Thyroid gland (tissue), 4 donors: ENCODE data around the gene SUPT3H.

Experiments
- POLR2A ChIP-seq, 2 donors: fragments of 450-650 bp; IDR thresholded peaks; one replicate each; pipeline ENCODE4 v1.6.1; 2017; ENCODE audit warnings: antibody characterized with exemption in 2 of 2, mild to moderate bottlenecking in 2 of 2, moderate library complexity in 1 of 2
- TF ChIP-seq, protein P1 (sequence below), 6 experiments: fragments of 200-600 bp in 3 of 6; fragments of 450-650 bp in 3 of 6; sonication (generic) in 3 of 6; IDR thresholded peaks; one replicate each; pipeline ENCODE4 v1.5.1; 2016 to 2019; ENCODE audit warnings: antibody characterized with exemption in 6 of 6, mild to moderate bottlenecking in 2 of 6, inconsistent platforms in 1 of 6, moderate library complexity in 1 of 6

DNA sequence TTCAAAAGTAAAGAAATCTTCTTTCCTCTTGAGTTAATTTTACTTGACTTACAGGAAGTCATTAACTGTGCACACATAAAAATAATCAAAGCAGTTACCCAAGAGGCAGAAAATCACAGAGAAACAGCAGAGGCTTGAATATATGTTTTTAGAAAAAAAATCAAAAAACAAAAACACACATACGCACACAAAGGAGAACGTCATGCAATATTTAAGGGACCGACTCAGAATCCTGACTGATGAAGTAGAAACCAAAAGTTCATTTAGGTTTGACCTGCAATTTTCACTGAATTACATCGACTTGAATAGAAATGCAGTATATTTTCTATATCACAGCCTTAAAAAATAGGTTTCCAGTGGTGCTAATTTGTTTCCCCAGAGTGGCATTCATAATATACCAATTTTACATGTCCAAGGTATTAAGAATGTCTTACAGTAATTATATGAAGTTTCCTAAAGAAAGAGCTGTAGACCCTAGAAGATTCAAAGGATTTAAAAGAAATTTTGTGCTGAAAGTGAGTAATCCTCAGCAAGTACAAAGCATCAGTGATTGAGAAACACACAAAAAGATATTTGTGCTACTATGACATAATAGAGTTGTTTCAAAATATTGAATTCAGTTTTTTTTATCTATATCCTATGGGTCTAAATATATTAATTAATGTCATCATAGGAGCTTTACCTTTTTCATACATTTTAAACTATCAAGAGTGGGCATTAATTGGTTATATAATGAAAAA is 408.1 kb downstream of the SUPT3H start:
- TF ChIP-seq, protein P1, sequence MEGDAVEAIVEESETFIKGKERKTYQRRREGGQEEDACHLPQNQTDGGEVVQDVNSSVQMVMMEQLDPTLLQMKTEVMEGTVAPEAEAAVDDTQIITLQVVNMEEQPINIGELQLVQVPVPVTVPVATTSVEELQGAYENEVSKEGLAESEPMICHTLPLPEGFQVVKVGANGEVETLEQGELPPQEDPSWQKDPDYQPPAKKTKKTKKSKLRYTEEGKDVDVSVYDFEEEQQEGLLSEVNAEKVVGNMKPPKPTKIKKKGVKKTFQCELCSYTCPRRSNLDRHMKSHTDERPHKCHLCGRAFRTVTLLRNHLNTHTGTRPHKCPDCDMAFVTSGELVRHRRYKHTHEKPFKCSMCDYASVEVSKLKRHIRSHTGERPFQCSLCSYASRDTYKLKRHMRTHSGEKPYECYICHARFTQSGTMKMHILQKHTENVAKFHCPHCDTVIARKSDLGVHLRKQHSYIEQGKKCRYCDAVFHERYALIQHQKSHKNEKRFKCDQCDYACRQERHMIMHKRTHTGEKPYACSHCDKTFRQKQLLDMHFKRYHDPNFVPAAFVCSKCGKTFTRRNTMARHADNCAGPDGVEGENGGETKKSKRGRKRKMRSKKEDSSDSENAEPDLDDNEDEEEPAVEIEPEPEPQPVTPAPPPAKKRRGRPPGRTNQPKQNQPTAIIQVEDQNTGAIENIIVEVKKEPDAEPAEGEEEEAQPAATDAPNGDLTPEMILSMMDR (IDR thresholded peaks at IDR 0.05) = no peak
- no peak for TF ChIP-seq POLR2A (IDR thresholded peaks at IDR 0.05)
